ENCODE results near the gene SLAMF1.

DNA sequence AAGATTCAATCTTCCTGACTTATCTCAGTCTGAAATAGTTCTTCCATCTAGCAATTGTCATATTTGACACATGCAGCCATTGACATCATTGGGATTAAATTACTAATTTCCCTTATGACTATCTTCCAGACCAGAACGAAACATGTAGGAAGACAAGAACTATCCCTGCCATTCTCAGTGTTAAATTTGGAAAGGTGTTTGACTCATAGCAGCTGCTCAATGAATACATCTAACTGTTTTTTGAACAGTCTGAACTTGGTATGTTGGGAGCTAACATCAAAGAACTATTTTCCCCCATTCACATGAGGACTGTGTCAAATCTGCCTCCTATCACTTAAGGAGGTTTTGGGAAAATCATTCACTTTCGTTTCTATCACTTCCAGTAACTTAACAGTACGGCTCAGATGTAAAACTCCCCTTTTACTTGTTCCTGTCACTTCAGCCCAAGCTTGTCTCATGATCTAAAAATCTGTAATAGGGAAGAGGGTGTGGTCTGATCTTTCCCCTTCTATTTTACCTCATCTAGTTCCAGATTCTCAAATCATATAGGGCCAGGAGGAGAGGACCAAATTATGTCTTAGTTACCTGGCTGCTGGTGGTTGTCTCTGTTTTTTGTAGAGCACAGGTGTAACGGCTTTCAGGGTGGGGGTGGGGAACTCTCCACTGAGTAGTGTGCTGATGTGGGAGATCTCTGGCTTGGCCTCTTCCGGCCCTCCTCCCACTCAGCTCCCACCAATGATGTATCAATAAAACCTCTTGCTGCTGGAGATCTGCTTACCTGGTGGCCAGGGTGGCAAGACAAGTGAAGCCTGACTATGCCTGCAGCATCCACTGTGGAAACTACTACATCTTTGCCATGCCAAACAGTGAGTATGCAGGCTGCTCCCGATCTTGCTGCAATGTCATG lies 26.2 kb upstream of the SLAMF1 start:
- TF ChIP-seq POLR2AphosphoS5 (IDR thresholded peaks at IDR 0.05; ENCODE audit: low read depth) = no peak
- TF ChIP-seq, protein P1, sequence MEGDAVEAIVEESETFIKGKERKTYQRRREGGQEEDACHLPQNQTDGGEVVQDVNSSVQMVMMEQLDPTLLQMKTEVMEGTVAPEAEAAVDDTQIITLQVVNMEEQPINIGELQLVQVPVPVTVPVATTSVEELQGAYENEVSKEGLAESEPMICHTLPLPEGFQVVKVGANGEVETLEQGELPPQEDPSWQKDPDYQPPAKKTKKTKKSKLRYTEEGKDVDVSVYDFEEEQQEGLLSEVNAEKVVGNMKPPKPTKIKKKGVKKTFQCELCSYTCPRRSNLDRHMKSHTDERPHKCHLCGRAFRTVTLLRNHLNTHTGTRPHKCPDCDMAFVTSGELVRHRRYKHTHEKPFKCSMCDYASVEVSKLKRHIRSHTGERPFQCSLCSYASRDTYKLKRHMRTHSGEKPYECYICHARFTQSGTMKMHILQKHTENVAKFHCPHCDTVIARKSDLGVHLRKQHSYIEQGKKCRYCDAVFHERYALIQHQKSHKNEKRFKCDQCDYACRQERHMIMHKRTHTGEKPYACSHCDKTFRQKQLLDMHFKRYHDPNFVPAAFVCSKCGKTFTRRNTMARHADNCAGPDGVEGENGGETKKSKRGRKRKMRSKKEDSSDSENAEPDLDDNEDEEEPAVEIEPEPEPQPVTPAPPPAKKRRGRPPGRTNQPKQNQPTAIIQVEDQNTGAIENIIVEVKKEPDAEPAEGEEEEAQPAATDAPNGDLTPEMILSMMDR (IDR thresholded peaks at IDR 0.05; ENCODE audit: insufficient read depth, low read length) = no peak
- TF ChIP-seq GABPA (IDR thresholded peaks at IDR 0.05; ENCODE audit: low read depth) = no peak
